HEK293 (cell line): ENCODE measurements around the gene MAGI2.
A peak's percentile ranks its signal among the peaks of the same experiment; 100 is the strongest.

ENCODE experiments used
- CTCF ChIA-PET: fragments of 350-600 bp; formaldehyde crosslinking; extraction: SDS; loops from one replicate; lab custom pipeline; 2021; ENCODE audit warnings: antibody characterized with exemption; lab: Yijun Ruan, JAX
- POLR2A ChIA-PET: fragments of 300-600 bp; formaldehyde crosslinking; extraction: SDS; loops from one replicate; lab custom pipeline; 2020; ENCODE audit warnings: antibody characterized with exemption, inconsistent platforms; lab: Yijun Ruan, JAX
- H3K27ac ChIP-seq: fragments of 200-500 bp; sonication (Bioruptor generic); 2 replicates; pipeline ENCODE4 v1.5.1; 2014; ENCODE audit warnings: low read depth, low read length, control low read depth, inconsistent platforms; ENCODE audit errors: extremely low read depth
- H3K36me3 ChIP-seq, 2 experiments: fragments of 200-500 bp in 1 of 2; sonication (Bioruptor generic) in 1 of 2; 1 replicate in 1 of 2; 2 replicates in 1 of 2; pipeline ENCODE4 v1.5.1; 2014 to 2017; ENCODE audit warnings: inconsistent platforms in 2 of 2, low read length in 2 of 2; ENCODE audit not compliant: control insufficient read depth in 2 of 2, insufficient read depth in 1 of 2
- H3K4me1 ChIP-seq: fragments of 200-500 bp; sonication (Bioruptor generic); 2 replicates; pipeline ENCODE4 v1.5.1; 2014; ENCODE audit warnings: mild to moderate bottlenecking, low read length, inconsistent platforms; ENCODE audit not compliant: control insufficient read depth, insufficient read depth
- H3K4me3 ChIP-seq: 2 replicates; pipeline ENCODE4 v1.5.1; 2011; ENCODE audit warnings: low read depth, mild to moderate bottlenecking, control low read depth, low read length, moderate library complexity
- H3K9me3 ChIP-seq: fragments of 200-500 bp; sonication (Bioruptor generic); 2 replicates; pipeline ENCODE4 v1.5.1; 2014; ENCODE audit warnings: low read depth, low read length, inconsistent platforms; ENCODE audit not compliant: control insufficient read depth, insufficient read depth
- GFI1B ChIP-seq: fragments of 450-650 bp; formaldehyde crosslinking; IDR thresholded peaks from 2 replicates; pipeline ENCODE4 v1.5.1; 2016; ENCODE audit warnings: missing biosample characterization, missing genetic modification characterization
- GLIS2 ChIP-seq: fragments of 450-650 bp; formaldehyde crosslinking; IDR thresholded peaks from 2 replicates; pipeline ENCODE4 v1.5.1; 2016; ENCODE audit warnings: missing biosample characterization, missing genetic modification characterization
- KLF16 ChIP-seq: fragments of 450-650 bp; formaldehyde crosslinking; IDR thresholded peaks from 2 replicates; pipeline ENCODE4 v1.5.1; 2017; ENCODE audit warnings: missing biosample characterization, missing genetic modification characterization
- OSR2 ChIP-seq: fragments of 450-650 bp; formaldehyde crosslinking; IDR thresholded peaks from 2 replicates; pipeline ENCODE4 v1.5.1; 2016; ENCODE audit warnings: missing biosample characterization, missing genetic modification characterization
- ZBTB49 ChIP-seq: fragments of 450-650 bp; formaldehyde crosslinking; IDR thresholded peaks from 2 replicates; pipeline ENCODE4 v1.5.1; 2016; ENCODE audit warnings: missing biosample characterization, missing genetic modification characterization, low read depth
- ZEB2 ChIP-seq: fragments of 450-650 bp; formaldehyde crosslinking; IDR thresholded peaks from 2 replicates; pipeline ENCODE4 v1.5.1; 2016; ENCODE audit warnings: missing biosample characterization, missing genetic modification characterization
- ZNF132 ChIP-seq: fragments of 450-650 bp; formaldehyde crosslinking; IDR thresholded peaks from 2 replicates; pipeline ENCODE4 v1.5.1; 2017; ENCODE audit warnings: missing biosample characterization, missing genetic modification characterization, borderline replicate concordance
- ZNF211 ChIP-seq: fragments of 450-650 bp; formaldehyde crosslinking; IDR thresholded peaks from 2 replicates; pipeline ENCODE4 v1.5.1; 2016; ENCODE audit warnings: low read depth, missing biosample characterization, missing genetic modification characterization
- ZNF324 ChIP-seq: fragments of 450-650 bp; formaldehyde crosslinking; IDR thresholded peaks from 2 replicates; pipeline ENCODE4 v1.5.1; 2016; ENCODE audit warnings: missing biosample characterization, missing genetic modification characterization
- ZNF416 ChIP-seq: fragments of 450-650 bp; formaldehyde crosslinking; IDR thresholded peaks from 2 replicates; pipeline ENCODE4 v1.5.1; 2016; ENCODE audit warnings: missing biosample characterization, missing genetic modification characterization
- ZNF423 ChIP-seq: fragments of 450-650 bp; formaldehyde crosslinking; IDR thresholded peaks from 2 replicates; pipeline ENCODE4 v1.5.1; 2016; ENCODE audit warnings: missing biosample characterization, missing genetic modification characterization
- ZNF518A ChIP-seq: fragments of 450-650 bp; formaldehyde crosslinking; conservative IDR thresholded peaks from 2 replicates; pipeline ENCODE4 v1.5.1; 2016; ENCODE audit warnings: low read depth, missing biosample characterization, missing genetic modification characterization
- ZNF558 ChIP-seq: fragments of 450-650 bp; formaldehyde crosslinking; IDR thresholded peaks from 2 replicates; pipeline ENCODE4 v1.5.1; 2016; ENCODE audit warnings: missing biosample characterization, missing genetic modification characterization
- ZNF560 ChIP-seq: fragments of 450-650 bp; formaldehyde crosslinking; IDR thresholded peaks from 2 replicates; pipeline ENCODE4 v1.5.1; 2017; ENCODE audit warnings: missing biosample characterization, missing genetic modification characterization, borderline replicate concordance
- ZNF585B ChIP-seq: fragments of 450-650 bp; formaldehyde crosslinking; IDR thresholded peaks from 2 replicates; pipeline ENCODE4 v1.5.1; 2016; ENCODE audit warnings: missing biosample characterization, missing genetic modification characterization
- ZNF600 ChIP-seq: fragments of 450-650 bp; formaldehyde crosslinking; IDR thresholded peaks from 2 replicates; pipeline ENCODE4 v1.5.1; 2016; ENCODE audit warnings: missing biosample characterization, missing genetic modification characterization
- ZNF624 ChIP-seq: fragments of 450-650 bp; formaldehyde crosslinking; IDR thresholded peaks from 2 replicates; pipeline ENCODE4 v1.5.1; 2017; ENCODE audit warnings: missing biosample characterization, missing genetic modification characterization
- ZNF639 ChIP-seq: fragments of 450-650 bp; formaldehyde crosslinking; IDR thresholded peaks from 2 replicates; pipeline ENCODE4 v1.5.1; 2016; ENCODE audit warnings: missing biosample characterization, missing genetic modification characterization
- ZNF654 ChIP-seq: fragments of 450-650 bp; formaldehyde crosslinking; IDR thresholded peaks from 2 replicates; pipeline ENCODE4 v1.5.1; 2016; ENCODE audit warnings: low read depth, missing biosample characterization, missing genetic modification characterization
- ZNF660 ChIP-seq: fragments of 450-650 bp; IDR thresholded peaks from 2 replicates; pipeline ENCODE4 v1.5.1; 2018; ENCODE audit warnings: missing biosample characterization, mild to moderate bottlenecking, missing genetic modification characterization
- ZNF677 ChIP-seq: fragments of 450-650 bp; IDR thresholded peaks from 2 replicates; pipeline ENCODE4 v1.5.0; 2018; ENCODE audit warnings: missing biosample characterization, mild to moderate bottlenecking, missing genetic modification characterization, moderate library complexity
- ZNF747 ChIP-seq: fragments of 450-650 bp; formaldehyde crosslinking; IDR thresholded peaks from 2 replicates; pipeline ENCODE4 v1.5.1; 2016; ENCODE audit warnings: missing biosample characterization, missing genetic modification characterization
- ZNF776 ChIP-seq: fragments of 450-650 bp; formaldehyde crosslinking; IDR thresholded peaks from 2 replicates; pipeline ENCODE4 v1.5.0; 2017; ENCODE audit warnings: missing biosample characterization, missing genetic modification characterization, borderline replicate concordance
- ZNF777 ChIP-seq: fragments of 450-650 bp; formaldehyde crosslinking; IDR thresholded peaks from 2 replicates; pipeline ENCODE4 v1.5.1; 2017; ENCODE audit warnings: missing biosample characterization, missing genetic modification characterization, borderline replicate concordance

Gene MAGI2

DNA sequence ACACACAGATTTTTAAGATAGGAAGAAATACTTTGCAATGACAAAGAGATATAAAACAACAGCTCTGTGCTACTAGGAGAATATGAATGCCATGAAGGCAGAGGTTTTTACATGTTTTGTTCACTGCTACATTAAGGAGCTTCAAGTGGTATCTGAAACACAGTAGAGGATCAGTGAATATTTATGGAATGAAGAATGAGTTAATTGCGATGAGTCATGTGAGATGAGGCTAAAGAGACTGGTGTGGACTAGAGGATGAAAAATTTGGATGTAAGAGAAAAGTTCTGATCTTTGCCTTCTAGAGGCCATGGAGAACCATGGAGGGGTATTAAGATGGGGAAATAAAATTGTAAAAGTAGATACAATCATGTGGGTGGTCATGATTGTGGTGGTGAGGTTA is 1220.7 kb downstream of the MAGI2 start (continued):
- TF ChIP-seq GLIS2 (no peak), ZNF585B (no peak)

- no peak overlapping the region for H3K4me3 ChIP-seq
- POLR2A ChIA-PET, result no interaction called here
- H3K4me1 ChIP-seq, result no peaks in the 10 kb centered on the region
- CTCF ChIA-PET, result interaction anchor here (0.6 to 1.6 kb wide), 31 partner anchors 12 to 1966 kb away, joined by 3 to 22 read pairs (median 5); no protein-coding TSS in a partner anchor
- no peak overlapping the region for H3K27ac ChIP-seq
- no peaks in the 10 kb centered on the region for H3K9me3 ChIP-seq
- no peaks in the 10 kb centered on the region for H3K36me3 ChIP-seq
- TF ChIP-seq ZNF654 (tag by site-specific recombination) (peak; percentile 52), ZNF132 (tag by site-specific recombination) (no peak), ZNF677 (tag by site-specific recombination) (no peak)
Measured at GRCh38 chr7:78226059-78226719, 1227.3 kb downstream of the MAGI2 start.

GRCh38 chr7:78225534-78225933 is 1227.9 kb downstream of the MAGI2 start:
- Histone ChIP-seq H3K4me3 (no peak overlapping the region), H3K27ac (no peak overlapping the region), H3K36me3 (no peaks in the 10 kb centered on the region), H3K9me3 (no peaks in the 10 kb centered on the region), H3K4me1 (no peaks in the 10 kb centered on the region)
- no peak for TF ChIP-seq ZNF639 (tag by site-specific recombination)
- no peak for TF ChIP-seq KLF16 (tag by site-specific recombination)
- TF ChIP-seq ZNF777 (tag by site-specific recombination), result no peak
- no peak for TF ChIP-seq ZNF211 (tag by site-specific recombination)
- TF ChIP-seq ZNF560 (tag by site-specific recombination), result no peak
- TF ChIP-seq GFI1B (tag by site-specific recombination), result no peak
- TF ChIP-seq ZNF423 (tag by site-specific recombination), result no peak
- TF ChIP-seq ZNF558 (tag by site-specific recombination), result no peak
- no peak for TF ChIP-seq ZNF747 (tag by site-specific recombination)
- TF ChIP-seq ZNF660, result no peak
- no peak for TF ChIP-seq ZNF776
- POLR2A ChIA-PET, result no interaction called here
- CTCF ChIA-PET, result no interaction called here

GRCh38 chr7:78224923-78225322 is 1228.5 kb downstream of the MAGI2 start:
- CTCF ChIA-PET, result no interaction called here
- no peaks in the 10 kb centered on the region for H3K9me3 ChIP-seq
- no peak overlapping the region for H3K4me3 ChIP-seq
- POLR2A ChIA-PET, result no interaction called here
- no peaks in the 10 kb centered on the region for H3K4me1 ChIP-seq
- no peaks in the 10 kb centered on the region for H3K36me3 ChIP-seq
- H3K27ac ChIP-seq, result no peak overlapping the region
- TF ChIP-seq ZNF416 (no peak), ZBTB49 (tag by site-specific recombination) (no peak), ZNF624 (tag by site-specific recombination) (no peak), ZNF600 (tag by site-specific recombination) (no peak), ZNF324 (tag by site-specific recombination) (no peak), OSR2 (tag by site-specific recombination) (no peak), ZEB2 (tag by site-specific recombination) (no peak), ZNF518A (no peak)
